DOHH2 (cell line): ENCODE data around the gene LAMA4.

Experiments used
- H3F3A ChIP-seq: fragments of 200-600 bp; sonication (generic), shearing (Covaris generic); 2 replicates; pipeline ENCODE4 v1.6.0; 2016; ENCODE audit warnings: antibody characterized with exemption, mild to moderate bottlenecking; ENCODE audit not compliant: control insufficient read depth, insufficient read depth
- H3K27ac ChIP-seq: fragments of 200-600 bp; sonication (generic); 2 replicates; pipeline ENCODE4 v1.5.1; 2014; ENCODE audit warnings: low read depth, mild to moderate bottlenecking, low read length, moderate library complexity
- H3K27me3 ChIP-seq: fragments of 200-600 bp; sonication (generic); 2 replicates; pipeline ENCODE4 v1.6.1; 2014; ENCODE audit warnings: mild to moderate bottlenecking, low read length, mixed read lengths; ENCODE audit not compliant: control insufficient read depth
- H3K36me3 ChIP-seq: fragments of 200-600 bp; sonication (generic); 2 replicates; pipeline ENCODE4 v1.6.1; 2014; ENCODE audit warnings: mild to moderate bottlenecking, low read length, moderate library complexity, mixed read lengths; ENCODE audit not compliant: control insufficient read depth
- H3K4me1 ChIP-seq: fragments of 200-600 bp; sonication (generic); 2 replicates; pipeline ENCODE4 v1.6.1; 2014; ENCODE audit warnings: mild to moderate bottlenecking, low read length, mixed read lengths; ENCODE audit not compliant: control insufficient read depth
- H3K4me2 ChIP-seq: fragments of 200-600 bp; sonication (generic); 2 replicates; pipeline ENCODE4 v1.6.0; 2014; ENCODE audit warnings: mild to moderate bottlenecking, low read length, moderate library complexity
- H3K4me3 ChIP-seq: fragments of 200-600 bp; sonication (generic); 2 replicates; pipeline ENCODE4 v1.5.1; 2014; ENCODE audit warnings: mild to moderate bottlenecking, low read length, mixed read lengths
- H3K79me2 ChIP-seq: fragments of 200-600 bp; sonication (generic); 2 replicates; pipeline ENCODE4 v1.6.1; 2014; ENCODE audit warnings: mild to moderate bottlenecking, low read length, mixed read lengths; ENCODE audit not compliant: control insufficient read depth
- H3K9me2 ChIP-seq: fragments of 200-600 bp; sonication (generic); replicated peaks from 2 replicates; pipeline ENCODE4 v1.6.1; 2014; ENCODE audit warnings: mild to moderate bottlenecking, low read length, mixed read lengths; ENCODE audit not compliant: control insufficient read depth
- H3K9me3 ChIP-seq: fragments of 200-600 bp; sonication (generic); 2 replicates; pipeline ENCODE4 v1.6.1; 2014; ENCODE audit warnings: antibody characterized with exemption, low read length, mixed read lengths; ENCODE audit not compliant: control insufficient read depth, insufficient read depth
- H4K20me1 ChIP-seq: fragments of 200-600 bp; sonication (generic); 2 replicates; pipeline ENCODE4 v1.6.0; 2014; ENCODE audit warnings: low read depth, mild to moderate bottlenecking, antibody characterized with exemption, low read length, moderate library complexity; ENCODE audit not compliant: control insufficient read depth, insufficient read depth
- CTCF ChIP-seq: fragments of 200-600 bp; sonication (generic); IDR thresholded peaks from one replicate; pipeline ENCODE4 v1.5.1; 2014; ENCODE audit warnings: antibody characterized with exemption, mild to moderate bottlenecking, low read depth, low read length; ENCODE audit not compliant: poor library complexity, severe bottlenecking
- EZH2phosphoT487 ChIP-seq: fragments of 200-600 bp; sonication (generic); IDR thresholded peaks from 2 replicates; pipeline ENCODE4 v1.6.1; 2017; ENCODE audit warnings: borderline replicate concordance, mild to moderate bottlenecking, antibody characterized with exemption, low read length, moderate library complexity, mixed read lengths

Gene LAMA4

GRCh38 chr6:112061605-112062004 lies 192.8 kb downstream of the LAMA4 start:
- no peak overlapping the region for H3K27ac ChIP-seq
- H3K79me2 ChIP-seq: no peaks in the 10 kb centered on the region
- TF ChIP-seq CTCF (no peak), EZH2phosphoT487 (no peak)
- no peaks in the 10 kb centered on the region for H3K9me3 ChIP-seq
- no peaks in the 10 kb centered on the region for H3K9me2 ChIP-seq
- H3K36me3 ChIP-seq: no peaks in the 10 kb centered on the region
- H4K20me1 ChIP-seq: no peaks in the 10 kb centered on the region
- no peak overlapping the region for H3K4me2 ChIP-seq
- no peak overlapping the region for H3K4me3 ChIP-seq
- H3K27me3 ChIP-seq: peaks cover 3% of the 10 kb centered on the region
- H3K4me1 ChIP-seq: no peaks in the 10 kb centered on the region
- H3F3A ChIP-seq: no peaks in the 10 kb centered on the region
